GM12878 (cell line): Measurements from ENCODE around the gene MAGI3. TPM values are rescaled to one million over a fixed set of nuclear protein-coding genes. Genes with fewer than 3 reads are reported as not detected.

ENCODE experiments used
- ATAC-seq: fragments of 200-7000 bp; cut with Tn5 transposase; 3 replicates; pipeline ENCODE4 v1.9.1; 2020; ENCODE audit warnings: mild to moderate bottlenecking, moderate library complexity
- BruUV-seq: library from RNA; stranded (reverse); fragments of 400-500 nt; replicated peaks from 2 replicates; lab custom pipeline; 2021; lab: Mats Ljungman, UMichigan
- CTCF ChIA-PET: fragments of 300-600 bp; sonication (Branson Sonifier 250); formaldehyde crosslinking; extraction: SDS; loops from one replicate; lab custom pipeline; 2021; ENCODE audit warnings: inconsistent platforms; lab: Yijun Ruan, JAX
- POLR2A ChIA-PET: fragments of 350-600 bp; formaldehyde crosslinking; extraction: SDS; loops from one replicate; lab custom pipeline; 2021; ENCODE audit warnings: inconsistent platforms; lab: Charles Lee
- RAD21 ChIA-PET: fragments of 300-600 bp; sonication (Branson Sonifier 250); formaldehyde crosslinking; loops from one replicate; lab custom pipeline; 2023; ENCODE audit warnings: antibody characterized with exemption; ENCODE audit not compliant: unreplicated experiment; lab: Charles Lee
- SMC1A ChIA-PET: fragments of 300-600 bp; sonication (Branson Sonifier 250); formaldehyde crosslinking; loops from one replicate; lab custom pipeline; 2023; ENCODE audit not compliant: unreplicated experiment, uncharacterized antibody; lab: Charles Lee
- DNase-seq: peaks from one replicate; pipeline ENCODE4 v3.0.0-alpha.2; 2011; ENCODE audit warnings: low read depth, low spot score
- FAIRE-seq: peaks from 3 replicates; lab custom pipeline; 2011; peaks lifted over from hg19 to GRCh38; lab: Jason Lieb, UNC
- H2AFZ ChIP-seq: 2 replicates; pipeline ENCODE4 v1.6.0; 2011; ENCODE audit warnings: low read depth, low read length, control low read depth; ENCODE audit not compliant: control insufficient read depth
- H3K27ac ChIP-seq: 2 replicates; pipeline ENCODE4 v1.5.1; 2011; ENCODE audit warnings: control low read depth; ENCODE audit not compliant: control insufficient read depth, insufficient read depth
- H3K27me3 ChIP-seq, 2 experiments: replicated peaks in 1 of 2; 2 replicates each; pipeline versions ENCODE4 v1.6.0 to v1.6.1; 2011; ENCODE audit warnings: low read length in 1 of 2; ENCODE audit not compliant: control insufficient read depth in 2 of 2, insufficient read depth in 2 of 2
- H3K36me3 ChIP-seq, 2 experiments: 2 replicates each; pipeline ENCODE4 v1.5.1; 2011; ENCODE audit warnings: low read length in 1 of 2; ENCODE audit not compliant: control insufficient read depth in 2 of 2, insufficient read depth in 2 of 2
- H3K4me1 ChIP-seq: 2 replicates; pipeline ENCODE4 v1.6.1; 2011; ENCODE audit warnings: mild to moderate bottlenecking, low read length, moderate library complexity, mixed read lengths; ENCODE audit not compliant: control insufficient read depth, insufficient read depth
- H3K4me2 ChIP-seq: 2 replicates; pipeline ENCODE4 v1.6.0; 2011; ENCODE audit warnings: control low read depth; ENCODE audit not compliant: control insufficient read depth, insufficient read depth
- H3K4me3 ChIP-seq: fragments of 200-600 bp; sonication (generic); 2 replicates; pipeline ENCODE4 v1.5.1; 2016
- H3K79me2 ChIP-seq: 2 replicates; pipeline ENCODE4 v1.6.0; 2011; ENCODE audit warnings: low read length; ENCODE audit not compliant: control insufficient read depth, insufficient read depth
- H3K9ac ChIP-seq: 2 replicates; pipeline ENCODE4 v1.8.0; 2011; ENCODE audit warnings: low read length, control low read depth, mixed read lengths; ENCODE audit not compliant: control insufficient read depth, insufficient read depth
- H3K9me3 ChIP-seq: replicated peaks from 3 replicates; pipeline ENCODE4 v1.5.1; 2011; ENCODE audit warnings: mild to moderate bottlenecking, low read length; ENCODE audit not compliant: control insufficient read depth, insufficient read depth
- H4K20me1 ChIP-seq: 2 replicates; pipeline ENCODE4 v1.6.0; 2011; ENCODE audit not compliant: control insufficient read depth, insufficient read depth
- ATF7 ChIP-seq: fragments of 450-650 bp; IDR thresholded peaks from 2 replicates; pipeline ENCODE4 v1.6.1; 2016; ENCODE audit warnings: low read depth, mild to moderate bottlenecking
- CEBPB ChIP-seq, 2 experiments: fragments of 150-350 bp in 1 of 2; IDR thresholded peaks; 2 replicates each; pipeline ENCODE4 v1.6.1; 2012 to 2014; ENCODE audit warnings: low read depth in 2 of 2, low read length in 2 of 2, borderline replicate concordance in 1 of 2, inconsistent platforms in 1 of 2
- CHD2 ChIP-seq: IDR thresholded peaks from 2 replicates; pipeline ENCODE4 v1.6.1; 2011; ENCODE audit warnings: low read depth, low read length, improper control_type of control experiment, borderline replicate concordance
- EED ChIP-seq: sonication (generic); IDR thresholded peaks from 2 replicates; pipeline ENCODE4 v1.6.1; 2016; ENCODE audit warnings: antibody characterized with exemption, low read depth
- FOS ChIP-seq: IDR thresholded peaks from 3 replicates; pipeline ENCODE4 v1.6.1; 2011; ENCODE audit warnings: borderline replicate concordance; ENCODE audit not compliant: insufficient read length; ENCODE audit errors: extremely low read depth
- MYB ChIP-seq: fragments of 150-350 bp; IDR thresholded peaks from 2 replicates; pipeline ENCODE4 v1.6.1; 2014; ENCODE audit warnings: mild to moderate bottlenecking, low read depth, low read length, borderline replicate concordance
- NFYB ChIP-seq: IDR thresholded peaks from 2 replicates; pipeline ENCODE4 v1.6.1; 2011; ENCODE audit warnings: low read depth, mild to moderate bottlenecking, low read length, improper control_type of control experiment, moderate library complexity; ENCODE audit not compliant: insufficient read depth
- NR2C2 ChIP-seq: IDR thresholded peaks from 2 replicates; pipeline ENCODE4 v1.6.1; 2011; ENCODE audit warnings: borderline replicate concordance, low read depth; ENCODE audit not compliant: control insufficient read depth, insufficient read length
- POLR2AphosphoS5 ChIP-seq: IDR thresholded peaks from 2 replicates; pipeline ENCODE4 v1.6.1; 2011; ENCODE audit warnings: mild to moderate bottlenecking, low read length, inconsistent platforms
- RAD51 ChIP-seq: fragments of 450-650 bp; IDR thresholded peaks from 2 replicates; pipeline ENCODE4 v1.6.1; 2016; ENCODE audit warnings: moderate library complexity, mild to moderate bottlenecking, inconsistent platforms
- RFX5 ChIP-seq: IDR thresholded peaks from 2 replicates; pipeline ENCODE4 v1.6.1; 2011; ENCODE audit warnings: low read depth, low read length, improper control_type of control experiment
- SP1 ChIP-seq: IDR thresholded peaks from one replicate; pipeline ENCODE4 v1.6.1; 2011; ENCODE audit warnings: low read depth, low read length
- TAF1 ChIP-seq: IDR thresholded peaks from 2 replicates; pipeline ENCODE4 v1.6.1; 2011; ENCODE audit warnings: mild to moderate bottlenecking, low read depth, low read length, borderline replicate concordance
- TCF3 ChIP-seq: IDR thresholded peaks from 2 replicates; pipeline ENCODE4 v1.6.1; 2012; ENCODE audit warnings: low read depth, mild to moderate bottlenecking, low read length, borderline replicate concordance; ENCODE audit not compliant: insufficient read depth
- WRNIP1 ChIP-seq: IDR thresholded peaks from 2 replicates; pipeline ENCODE4 v1.6.1; 2011; ENCODE audit warnings: low read depth, low read length, improper control_type of control experiment, borderline replicate concordance
- YY1 ChIP-seq: IDR thresholded peaks from 2 replicates; pipeline ENCODE4 v1.6.1; 2011; ENCODE audit warnings: low read depth, mild to moderate bottlenecking, low read length
- ZNF274 ChIP-seq: IDR thresholded peaks from one replicate; pipeline ENCODE4 v1.8.0; 2011; ENCODE audit not compliant: insufficient read length, insufficient read depth
- ZNF622 ChIP-seq: fragments of 450-650 bp; IDR thresholded peaks from 2 replicates; pipeline ENCODE4 v1.6.1; 2017; ENCODE audit warnings: mild to moderate bottlenecking, inconsistent platforms
- WGBS: methylation state at CpG from one replicate; pipeline ENCODE4 v1.1.6; 2016; ENCODE audit warnings: low lambda C conversion rate; ENCODE audit not compliant: insufficient replicate concordance, insufficient coverage; ENCODE audit errors: missing lambda C conversion rate; 5-methylcytosine and 5-hydroxymethylcytosine counted together
- in situ Hi-C: fragments of 300-500 bp; cut with MboI; formaldehyde crosslinking; loops from 9 replicates; pipeline ENCODE4 v1.14.3; 2018; ENCODE audit warnings: mixed read lengths
- intact Hi-C: fragments of 100-400 bp; cut with micrococcal nuclease; formaldehyde crosslinking; loops from one replicate; pipeline ENCODE4 v1.14.2; 2022; ENCODE audit not compliant: unreplicated experiment
- polyA plus RNA-seq, 11 experiments: library from polyadenylated mRNA; depleted of rRNA in 4 of 11; unstranded in 6 of 11; stranded (reverse) in 5 of 11; fragments of >200 nt; fragmentation: Nextera tagmentation in 4 of 11; fragmentation: Illumina TruSeq in 1 of 11; extraction: Ambion mirVana in 4 of 11; extraction: Trizol in 1 of 11; gene quantifications; 1 replicate in 1 of 11; 2 replicates in 10 of 11; pipeline versions ENCODE4 v1.2.1 to v1.2.3, GENCODE V29; 2011 to 2016; ENCODE audit warnings: inconsistent platforms in 2 of 11, missing spikeins in 2 of 11, low read depth in 1 of 11
- total RNA-seq, 4 experiments: library from RNA; depleted of rRNA in 3 of 4; stranded (reverse); fragments of >200 nt in 3 of 4; fragmentation: Illumina TruSeq in 1 of 4; extraction: Trizol in 1 of 4; gene quantifications; 2 replicates each; pipeline versions ENCODE4 v1.2.1 to v1.2.3, GENCODE V29; 2013 to 2021
- TF ChIP-seq, protein P1 (sequence below): fragments of 450-650 bp; IDR thresholded peaks from 2 replicates; pipeline ENCODE4 v1.6.1; 2017; ENCODE audit warnings: mild to moderate bottlenecking, low read depth, inconsistent platforms; ENCODE audit not compliant: poor library complexity, severe bottlenecking
- TF ChIP-seq, protein P2 (sequence below): fragments of 450-650 bp; IDR thresholded peaks from 2 replicates; pipeline ENCODE4 v1.6.1; 2017; ENCODE audit warnings: low read depth, mild to moderate bottlenecking, moderate library complexity

The MAGI3 gene
- total and polyA plus RNA-seq, 10 of the 15 experiments (the other 5 are each of a cell fraction or from before 2014, with no cell fraction given), result 0.17 to 0.65 (median 0.32) TPM

DNA sequence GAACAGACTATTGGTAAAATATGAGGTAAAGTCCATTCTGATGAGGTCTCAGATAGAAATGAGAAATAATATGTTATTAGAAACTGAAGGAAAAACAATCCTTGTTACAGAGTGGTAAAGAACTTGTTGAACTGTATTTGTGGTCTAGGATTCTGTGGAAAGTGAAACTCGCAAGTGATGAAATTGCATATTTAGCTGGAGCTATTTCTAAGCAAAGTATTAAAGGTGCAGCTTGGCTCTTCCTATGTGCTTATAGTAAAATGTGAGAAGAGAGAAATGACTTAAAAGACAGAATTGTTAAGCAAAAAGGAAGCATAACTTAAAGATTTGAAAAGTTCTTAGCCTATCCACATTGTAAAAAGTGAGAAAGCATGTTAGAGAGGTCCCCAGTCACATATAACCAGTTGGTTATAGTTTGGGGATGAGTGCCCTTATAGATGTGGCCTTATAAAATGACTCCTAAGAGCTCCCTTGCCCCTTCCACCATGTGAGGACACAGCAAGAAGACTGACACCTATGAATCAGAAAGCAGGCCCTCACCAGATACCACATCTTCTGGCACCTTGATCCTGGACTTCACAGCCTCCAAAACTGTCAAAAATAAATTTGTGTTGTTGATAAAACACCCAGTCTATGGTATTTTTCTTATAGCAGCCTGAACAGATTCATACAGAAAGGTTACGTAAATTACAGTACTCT is 344.2 kb downstream of the MAGI3 start:
- H3K9ac ChIP-seq, result no peak overlapping the region
- H3K79me2 ChIP-seq, result no peaks in the 10 kb centered on the region
- ATAC-seq (no peak), FAIRE-seq (no peak), DNase-seq (no peak)
- ChIA-PET POLR2A (interaction anchor here (0.8 kb wide), 1 partner anchor 23 kb away, joined by 7 read pairs; no protein-coding TSS in a partner anchor), SMC1A (interaction anchor here (0.8 to 1.5 kb wide), 5 partner anchors 9 to 227 kb away, joined by 3 to 4 read pairs (median 3); no protein-coding TSS in a partner anchor), CTCF (interaction anchor here (0.8 to 1.3 kb wide), 3 partner anchors 9 to 28 kb away, joined by 3 to 4 read pairs (median 4); no protein-coding TSS in a partner anchor), RAD21 (no interaction called here)
- no peak overlapping the region for H2AFZ ChIP-seq
- H3K4me2 ChIP-seq, result no peak overlapping the region
- in situ Hi-C loops (no loop called here), intact Hi-C loops (no loop called here)
- WGBS, result 98% methylated on average over 2 of the region's 2 CpGs
- no peaks in the 10 kb centered on the region for H4K20me1 ChIP-seq
- no peaks in the 10 kb centered on the region for H3K4me1 ChIP-seq
- H3K36me3 ChIP-seq, result peaks cover 0 to 8% of the 10 kb centered on the region in 2 experiments; a peak in 3 of 4 replicates
- no peak for TF ChIP-seq POLR2AphosphoS5
- no peak for TF ChIP-seq SP1
- TF ChIP-seq TAF1, result no peak
- no peak for TF ChIP-seq CEBPB (IDR thresholded peaks at IDR 0.05; ENCODE audit: borderline replicate concordance in 1 of 2, low read depth in 2 of 2, low read length in 2 of 2)
- no peak for TF ChIP-seq ZNF622
- no peak for TF ChIP-seq ZNF274
- TF ChIP-seq RFX5, result no peak
- TF ChIP-seq, protein P1, sequence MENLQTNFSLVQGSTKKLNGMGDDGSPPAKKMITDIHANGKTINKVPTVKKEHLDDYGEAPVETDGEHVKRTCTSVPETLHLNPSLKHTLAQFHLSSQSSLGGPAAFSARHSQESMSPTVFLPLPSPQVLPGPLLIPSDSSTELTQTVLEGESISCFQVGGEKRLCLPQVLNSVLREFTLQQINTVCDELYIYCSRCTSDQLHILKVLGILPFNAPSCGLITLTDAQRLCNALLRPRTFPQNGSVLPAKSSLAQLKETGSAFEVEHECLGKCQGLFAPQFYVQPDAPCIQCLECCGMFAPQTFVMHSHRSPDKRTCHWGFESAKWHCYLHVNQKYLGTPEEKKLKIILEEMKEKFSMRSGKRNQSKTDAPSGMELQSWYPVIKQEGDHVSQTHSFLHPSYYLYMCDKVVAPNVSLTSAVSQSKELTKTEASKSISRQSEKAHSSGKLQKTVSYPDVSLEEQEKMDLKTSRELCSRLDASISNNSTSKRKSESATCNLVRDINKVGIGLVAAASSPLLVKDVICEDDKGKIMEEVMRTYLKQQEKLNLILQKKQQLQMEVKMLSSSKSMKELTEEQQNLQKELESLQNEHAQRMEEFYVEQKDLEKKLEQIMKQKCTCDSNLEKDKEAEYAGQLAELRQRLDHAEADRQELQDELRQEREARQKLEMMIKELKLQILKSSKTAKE, result no peak
- no peak for TF ChIP-seq ATF7
- no peak for TF ChIP-seq NR2C2
- TF ChIP-seq, protein P2, sequence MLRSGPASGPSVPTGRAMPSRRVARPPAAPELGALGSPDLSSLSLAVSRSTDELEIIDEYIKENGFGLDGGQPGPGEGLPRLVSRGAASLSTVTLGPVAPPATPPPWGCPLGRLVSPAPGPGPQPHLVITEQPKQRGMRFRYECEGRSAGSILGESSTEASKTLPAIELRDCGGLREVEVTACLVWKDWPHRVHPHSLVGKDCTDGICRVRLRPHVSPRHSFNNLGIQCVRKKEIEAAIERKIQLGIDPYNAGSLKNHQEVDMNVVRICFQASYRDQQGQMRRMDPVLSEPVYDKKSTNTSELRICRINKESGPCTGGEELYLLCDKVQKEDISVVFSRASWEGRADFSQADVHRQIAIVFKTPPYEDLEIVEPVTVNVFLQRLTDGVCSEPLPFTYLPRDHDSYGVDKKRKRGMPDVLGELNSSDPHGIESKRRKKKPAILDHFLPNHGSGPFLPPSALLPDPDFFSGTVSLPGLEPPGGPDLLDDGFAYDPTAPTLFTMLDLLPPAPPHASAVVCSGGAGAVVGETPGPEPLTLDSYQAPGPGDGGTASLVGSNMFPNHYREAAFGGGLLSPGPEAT, result no peak
- no peak for TF ChIP-seq FOS
- no peak for TF ChIP-seq TCF3
- no peak for TF ChIP-seq NFYB
- TF ChIP-seq RAD51, result no peak
- TF ChIP-seq MYB, result no peak
- TF ChIP-seq WRNIP1, result no peak
- no peak for TF ChIP-seq CHD2
- TF ChIP-seq EED, result no peak
- no peak for TF ChIP-seq YY1
- no peak overlapping the region for H3K27ac ChIP-seq
- no peaks in the 10 kb centered on the region for H3K9me3 ChIP-seq
- no peaks in the 10 kb centered on the region for H3K27me3 ChIP-seq
- no peak overlapping the region for H3K4me3 ChIP-seq
- no TSS peak for BruUV-seq
